Endodermal cell (in vitro differentiated cells): ENCODE results near the gene SHFL. TPM values are rescaled to one million over a fixed set of nuclear protein-coding genes. Genes with fewer than 3 reads are reported as not detected.
A peak's percentile ranks its signal among the peaks of the same experiment; 100 is the strongest.

Experiments
- DNase-seq: peaks from one replicate; pipeline ENCODE4 v3.0.0-alpha.2; 2017
- H3K27ac ChIP-seq: 2 replicates; pipeline ENCODE4 v1.5.1; 2013; ENCODE audit warnings: mild to moderate bottlenecking, low read depth, low read length, moderate library complexity
- H3K27me3 ChIP-seq: 2 replicates; pipeline ENCODE4 v1.6.1; 2013; ENCODE audit warnings: mild to moderate bottlenecking, low read length, moderate library complexity; ENCODE audit not compliant: insufficient read depth, control insufficient read depth, poor library complexity, severe bottlenecking
- H3K36me3 ChIP-seq: 2 replicates; pipeline ENCODE4 v1.7.0; 2013; ENCODE audit warnings: mild to moderate bottlenecking, low read length, moderate library complexity; ENCODE audit not compliant: control insufficient read depth, insufficient read depth
- H3K4me1 ChIP-seq: one replicate; pipeline ENCODE4 v1.7.0; 2013; ENCODE audit warnings: low read length; ENCODE audit not compliant: control insufficient read depth, insufficient read depth
- H3K4me3 ChIP-seq: 2 replicates; pipeline ENCODE4 v1.5.1; 2013; ENCODE audit warnings: mild to moderate bottlenecking, low read length, moderate library complexity
- H3K9ac ChIP-seq: 2 replicates; pipeline ENCODE4 v1.6.1; 2013; ENCODE audit warnings: mild to moderate bottlenecking, low read length, moderate library complexity; ENCODE audit not compliant: poor library complexity, severe bottlenecking; ENCODE audit errors: extremely low read depth
- H3K9me3 ChIP-seq: 2 replicates; pipeline ENCODE4 v1.6.1; 2013; ENCODE audit warnings: mild to moderate bottlenecking, low read length, moderate library complexity; ENCODE audit not compliant: control insufficient read depth
- H3K27ac Mint-ChIP-seq: 2 replicates; pipeline ENCODE4 v1.8.0; 2020; ENCODE audit warnings: mixed read lengths
- H3K27me3 Mint-ChIP-seq: 2 replicates; pipeline ENCODE4 v1.8.0; 2021; ENCODE audit warnings: mild to moderate bottlenecking, mixed read lengths; ENCODE audit not compliant: insufficient read depth
- H3K36me3 Mint-ChIP-seq: 2 replicates; pipeline ENCODE4 v1.8.0; 2020; ENCODE audit warnings: low read depth, mixed read lengths
- H3K4me1 Mint-ChIP-seq: 2 replicates; pipeline ENCODE4 v1.8.0; 2020; ENCODE audit warnings: mixed read lengths
- H3K4me3 Mint-ChIP-seq: 2 replicates; pipeline ENCODE4 v1.8.0; 2020; ENCODE audit warnings: mild to moderate bottlenecking, moderate library complexity, mixed read lengths
- H3K9me3 Mint-ChIP-seq: 2 replicates; pipeline ENCODE4 v1.8.0; 2020; ENCODE audit warnings: mild to moderate bottlenecking, mixed read lengths
- WGBS, 2 experiments: methylation state at CpG; one replicate each; pipeline versions ENCODE4 v1.1.5 to v1.1.7; 2013; ENCODE audit warnings: missing lambda C conversion rate in 2 of 2, mixed read lengths in 1 of 2; ENCODE audit not compliant: insufficient coverage in 1 of 2, insufficient read length in 1 of 2; 5-methylcytosine and 5-hydroxymethylcytosine counted together
- total RNA-seq, 2 donors: library from RNA; stranded (reverse); fragmentation: NEBNext Ultra II Directional in 1 of 2; extraction: Animal tissue kit (Norgen Biotek cat#: 25700) in 1 of 2; gene quantifications; 2 replicates in 1 of 2; 3 replicates in 1 of 2; pipeline ENCODE4 v1.2.1, GENCODE V29; 2021
- TF ChIP-seq, protein P1 (sequence below): fragments of 200-600 bp; sonication (generic); conservative IDR thresholded peaks from 2 replicates; pipeline ENCODE4 v1.5.0; 2021; ENCODE audit warnings: antibody characterized with exemption, mild to moderate bottlenecking

Gene SHFL
- total RNA-seq, 2 donors from 2014 or later, result 8.2 to 15.0 TPM

DNA sequence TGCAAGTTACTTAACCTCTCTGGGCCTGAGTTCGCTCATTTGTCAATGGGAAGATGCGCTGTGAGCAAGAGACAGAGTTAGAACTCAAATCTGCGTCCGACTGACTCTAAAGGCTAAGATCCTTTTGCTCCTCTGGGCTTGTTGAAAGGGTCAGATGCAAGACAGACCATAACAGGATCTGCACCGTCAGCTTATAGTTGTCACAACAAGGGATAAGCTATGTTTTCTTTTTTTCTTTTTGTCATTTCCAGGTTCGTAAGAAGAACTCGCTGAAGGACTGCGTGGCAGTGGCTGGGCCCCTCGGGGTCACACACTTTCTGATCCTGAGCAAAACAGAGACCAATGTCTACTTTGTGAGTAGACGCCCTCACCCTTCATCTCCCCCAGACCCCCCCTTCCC, 21.1 kb downstream of the SHFL start:
- H3K9ac ChIP-seq, result peak overlapping the region; percentile 85
- peak overlapping the region; percentile 82 for H3K4me3 Mint-ChIP-seq

DNA sequence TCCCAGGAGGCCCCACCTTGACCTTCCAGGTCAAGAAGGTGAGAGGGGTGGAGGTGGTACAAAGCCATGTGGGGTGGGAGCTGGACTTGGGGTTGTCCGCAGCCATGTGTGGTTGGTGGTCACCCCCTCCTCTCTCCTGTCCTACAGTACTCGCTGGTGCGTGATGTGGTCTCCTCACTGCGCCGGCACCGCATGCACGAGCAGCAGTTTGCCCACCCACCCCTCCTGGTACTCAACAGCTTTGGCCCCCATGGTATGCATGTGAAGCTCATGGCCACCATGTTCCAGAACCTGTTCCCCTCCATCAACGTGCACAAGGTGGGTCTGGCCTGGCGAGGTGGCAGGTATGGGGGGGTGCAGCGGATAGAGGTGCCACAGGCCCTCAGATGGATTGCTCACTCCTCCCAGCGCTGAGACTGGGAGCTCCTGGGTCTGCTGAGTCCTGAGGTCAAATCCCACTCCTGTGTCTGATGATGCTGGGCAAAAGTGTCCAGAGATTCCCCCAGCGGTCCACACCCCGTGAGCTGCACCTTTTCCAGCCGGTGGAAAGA, 21.8 kb downstream of the SHFL start:
- H3K9ac ChIP-seq, result no peak overlapping the region
- H3K4me3 ChIP-seq, result no peak overlapping the region
- H3K27me3 ChIP-seq, result no peaks in the 10 kb centered on the region
- H3K36me3 Mint-ChIP-seq, result peaks cover 43% of the 10 kb centered on the region
- TF ChIP-seq, protein P1, sequence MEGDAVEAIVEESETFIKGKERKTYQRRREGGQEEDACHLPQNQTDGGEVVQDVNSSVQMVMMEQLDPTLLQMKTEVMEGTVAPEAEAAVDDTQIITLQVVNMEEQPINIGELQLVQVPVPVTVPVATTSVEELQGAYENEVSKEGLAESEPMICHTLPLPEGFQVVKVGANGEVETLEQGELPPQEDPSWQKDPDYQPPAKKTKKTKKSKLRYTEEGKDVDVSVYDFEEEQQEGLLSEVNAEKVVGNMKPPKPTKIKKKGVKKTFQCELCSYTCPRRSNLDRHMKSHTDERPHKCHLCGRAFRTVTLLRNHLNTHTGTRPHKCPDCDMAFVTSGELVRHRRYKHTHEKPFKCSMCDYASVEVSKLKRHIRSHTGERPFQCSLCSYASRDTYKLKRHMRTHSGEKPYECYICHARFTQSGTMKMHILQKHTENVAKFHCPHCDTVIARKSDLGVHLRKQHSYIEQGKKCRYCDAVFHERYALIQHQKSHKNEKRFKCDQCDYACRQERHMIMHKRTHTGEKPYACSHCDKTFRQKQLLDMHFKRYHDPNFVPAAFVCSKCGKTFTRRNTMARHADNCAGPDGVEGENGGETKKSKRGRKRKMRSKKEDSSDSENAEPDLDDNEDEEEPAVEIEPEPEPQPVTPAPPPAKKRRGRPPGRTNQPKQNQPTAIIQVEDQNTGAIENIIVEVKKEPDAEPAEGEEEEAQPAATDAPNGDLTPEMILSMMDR, result no peak
- peak overlapping the region; percentile 82 for H3K4me3 Mint-ChIP-seq
- H3K9me3 ChIP-seq, result no peaks in the 10 kb centered on the region
- DNase-seq, result no peak
- H3K27ac ChIP-seq, result no peak overlapping the region
- peaks cover 7% of the 10 kb centered on the region for H3K4me1 Mint-ChIP-seq
- WGBS, 2 experiments, result 93 to 98% methylated on average over 5 to 14 of the region's 14 CpGs
- peaks cover 44% of the 10 kb centered on the region for H3K36me3 ChIP-seq
- no peaks in the 10 kb centered on the region for H3K9me3 Mint-ChIP-seq
- peaks cover 3% of the 10 kb centered on the region for H3K4me1 ChIP-seq
- no peak overlapping the region for H3K27ac Mint-ChIP-seq
- peaks cover 2% of the 10 kb centered on the region for H3K27me3 Mint-ChIP-seq

More for the DNA sequence above, 21.1 kb downstream of the SHFL start:
- 94 to 95% methylated on average over 9 to 10 of the region's 10 CpGs for WGBS, 2 experiments
- peaks cover 44% of the 10 kb centered on the region for H3K36me3 ChIP-seq
- peak overlapping the region; percentile 83 for H3K27ac Mint-ChIP-seq
- peaks cover 7% of the 10 kb centered on the region for H3K4me1 Mint-ChIP-seq
- no peak overlapping the region for H3K27ac ChIP-seq
- no peaks in the 10 kb centered on the region for H3K9me3 ChIP-seq
- H3K4me1 ChIP-seq, result peaks cover 3% of the 10 kb centered on the region
- TF ChIP-seq, protein P1, result no peak
- H3K27me3 ChIP-seq, result no peaks in the 10 kb centered on the region
- peaks cover 2% of the 10 kb centered on the region for H3K27me3 Mint-ChIP-seq
- DNase-seq, result no peak
- peak overlapping the region; percentile 90 for H3K4me3 ChIP-seq
- H3K9me3 Mint-ChIP-seq, result no peaks in the 10 kb centered on the region
- H3K36me3 Mint-ChIP-seq, result peaks cover 43% of the 10 kb centered on the region

DNA sequence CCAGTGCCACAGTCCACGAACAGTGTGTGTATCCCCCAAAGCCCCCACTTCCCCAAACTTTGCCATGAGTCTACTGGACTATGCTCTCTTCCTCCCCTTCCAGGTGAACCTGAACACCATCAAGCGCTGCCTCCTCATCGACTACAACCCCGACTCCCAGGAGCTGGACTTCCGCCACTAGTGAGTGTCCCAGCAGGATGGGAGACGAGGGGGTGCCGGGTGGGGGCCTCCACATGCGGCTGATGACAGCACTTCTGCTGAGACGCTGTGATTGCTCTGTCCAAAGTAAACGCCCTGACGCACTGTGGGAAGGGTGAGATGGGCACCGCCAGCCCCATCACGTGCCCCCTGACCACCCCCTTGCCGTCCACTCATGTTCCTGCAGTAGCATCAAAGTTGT, 23.4 kb downstream of the SHFL start:
- 95 to 98% methylated on average over 14 of the region's 14 CpGs for WGBS, 2 experiments
- Mint-ChIP-seq H3K4me3 (no peak overlapping the region), H3K27ac (no peak overlapping the region), H3K9me3 (no peaks in the 10 kb centered on the region), H3K4me1 (peaks cover 7% of the 10 kb centered on the region), H3K36me3 (peaks cover 43% of the 10 kb centered on the region), H3K27me3 (peaks cover 2% of the 10 kb centered on the region)
- Histone ChIP-seq H3K27me3 (no peaks in the 10 kb centered on the region), H3K36me3 (peaks cover 44% of the 10 kb centered on the region), H3K4me1 (peaks cover 3% of the 10 kb centered on the region), H3K9me3 (no peaks in the 10 kb centered on the region), H3K27ac (no peak overlapping the region), H3K9ac (no peak overlapping the region), H3K4me3 (no peak overlapping the region)
- TF ChIP-seq, protein P1, result no peak
- DNase-seq, result no peak
